Natural killer cell treated with Interleukin-12 subunit alpha and Interleukin-12 subunit beta and Interleukin-15 and Interleukin-18, amount 100 ng/mL, for 72 hours (primary cell): ENCODE data around the gene KLHL36. TPM values are rescaled to one million over a fixed set of nuclear protein-coding genes. Genes with fewer than 3 reads are reported as not detected.
"Not testable (repeated sequence)": the region's sequence is repeated elsewhere in the genome, so short reads cannot be mapped to it uniquely, and the experiment has no call there.

Source experiments
- ATAC-seq, 2 donors: fragments of 150-1000 bp; cut with Tn5 transposase in 1 of 2; sonication (Bioruptor Pico), chemical (Tn5 transposase) in 1 of 2; 2 replicates each; pipeline ENCODE4 v1.10.0; 2021
- DNase-seq: peaks from one replicate; pipeline ENCODE4 v3.0.0; 2022; ENCODE audit warnings: low spot score
- H3K27ac Mint-ChIP-seq, 2 donors: 1 replicate in 1 of 2; 2 replicates in 1 of 2; pipeline ENCODE4 v1.8.0; 2022; ENCODE audit warnings: mixed read lengths in 2 of 2, mild to moderate bottlenecking in 1 of 2, moderate library complexity in 1 of 2
- H3K27me3 Mint-ChIP-seq, 2 donors: 1 replicate in 1 of 2; 2 replicates in 1 of 2; pipeline ENCODE4 v1.8.0; 2022; ENCODE audit warnings: mixed read lengths in 2 of 2
- H3K36me3 Mint-ChIP-seq: one replicate; pipeline ENCODE4 v1.8.0; 2022; ENCODE audit warnings: mixed read lengths
- H3K4me1 Mint-ChIP-seq, 2 donors: 1 replicate in 1 of 2; 2 replicates in 1 of 2; pipeline ENCODE4 v1.8.0; 2022; ENCODE audit warnings: low read depth in 2 of 2, mixed read lengths in 2 of 2, mild to moderate bottlenecking in 1 of 2
- H3K4me3 Mint-ChIP-seq: one replicate; pipeline ENCODE4 v1.8.0; 2022; ENCODE audit warnings: mixed read lengths
- H3K9me3 Mint-ChIP-seq: 2 replicates; pipeline ENCODE4 v1.8.0; 2022; ENCODE audit warnings: mixed read lengths
- total RNA-seq, 2 donors: library from RNA; stranded (reverse); gene quantifications; one replicate each; pipeline ENCODE4 v1.2.3, GENCODE V29; 2022

KLHL36 gene
- total RNA-seq, 2 donors from 2014 or later: 35.9 to 48.6 TPM

DNA sequence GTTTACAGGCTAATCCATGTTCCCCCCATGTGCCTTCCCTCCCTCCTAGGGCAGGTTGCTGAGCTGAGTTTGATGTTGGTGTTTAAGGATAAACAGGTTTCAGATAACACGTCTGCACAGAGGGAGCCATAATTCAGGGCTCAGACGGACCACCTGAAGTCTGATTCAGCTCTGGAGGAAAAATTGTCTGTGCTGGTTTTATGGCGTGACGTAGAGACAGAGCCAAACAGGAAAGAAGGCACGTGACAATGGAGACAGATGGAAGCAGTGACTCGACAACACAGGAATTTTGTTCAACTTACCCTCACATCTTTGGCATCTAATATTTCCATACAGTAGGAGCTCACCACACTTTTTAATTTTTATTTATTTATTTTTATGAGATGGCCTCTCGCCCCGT, 40.8 kb downstream of the KLHL36 start:
- peaks cover 18 to 27% of the 10 kb centered on the region in 2 donors for H3K27me3 Mint-ChIP-seq
- H3K4me1 Mint-ChIP-seq: peaks cover 4 to 7% of the 10 kb centered on the region in 2 donors
- no peaks in the 10 kb centered on the region for H3K36me3 Mint-ChIP-seq
- DNase-seq (no peak), ATAC-seq (no peak)
- H3K4me3 Mint-ChIP-seq: no peak overlapping the region
- H3K27ac Mint-ChIP-seq: no peak overlapping the region
- no peaks in the 10 kb centered on the region for H3K9me3 Mint-ChIP-seq

DNA sequence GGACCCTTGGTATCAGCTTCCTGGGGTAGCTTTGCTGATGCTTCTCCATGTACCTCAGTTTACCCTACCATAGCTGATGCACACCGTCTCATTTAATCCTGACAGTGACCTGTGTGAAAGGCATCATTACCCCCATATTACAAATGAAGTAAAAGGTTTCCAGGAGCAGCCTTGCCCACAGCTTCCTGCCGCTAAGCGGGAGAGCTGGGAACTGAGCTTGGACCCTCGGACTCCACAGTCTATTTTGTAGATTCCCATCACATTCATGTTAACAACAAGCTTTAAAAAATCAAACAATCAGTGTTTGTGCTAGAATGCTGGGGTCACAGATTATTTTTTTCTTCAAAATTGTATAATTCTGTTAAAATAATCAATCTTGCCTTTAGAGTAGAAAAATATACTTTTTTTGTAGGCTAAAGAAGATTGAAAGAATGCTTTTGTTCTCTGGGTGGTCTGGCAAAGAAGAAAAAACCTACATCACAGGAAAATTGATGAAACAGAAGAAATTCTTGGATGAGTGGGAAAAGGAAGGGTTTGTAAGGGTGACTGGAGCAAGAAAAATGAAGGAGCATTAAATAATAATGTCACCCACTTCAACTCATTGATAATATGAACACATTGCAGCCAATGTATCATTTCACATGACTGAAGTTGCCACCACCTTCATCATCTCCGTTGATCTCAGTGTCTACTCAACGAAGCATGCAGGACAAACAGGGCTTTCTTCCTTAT, 41.9 kb downstream of the KLHL36 start:
- Mint-ChIP-seq H3K27me3 (peaks cover 10 to 17% of the 10 kb centered on the region in 2 donors), H3K4me1 (peaks cover 4 to 7% of the 10 kb centered on the region in 2 donors), H3K9me3 (no peaks in the 10 kb centered on the region), H3K27ac (no peak overlapping the region), H3K4me3 (no peak overlapping the region), H3K36me3 (no peaks in the 10 kb centered on the region)
- ATAC-seq (no peak), DNase-seq (no peak)

DNA sequence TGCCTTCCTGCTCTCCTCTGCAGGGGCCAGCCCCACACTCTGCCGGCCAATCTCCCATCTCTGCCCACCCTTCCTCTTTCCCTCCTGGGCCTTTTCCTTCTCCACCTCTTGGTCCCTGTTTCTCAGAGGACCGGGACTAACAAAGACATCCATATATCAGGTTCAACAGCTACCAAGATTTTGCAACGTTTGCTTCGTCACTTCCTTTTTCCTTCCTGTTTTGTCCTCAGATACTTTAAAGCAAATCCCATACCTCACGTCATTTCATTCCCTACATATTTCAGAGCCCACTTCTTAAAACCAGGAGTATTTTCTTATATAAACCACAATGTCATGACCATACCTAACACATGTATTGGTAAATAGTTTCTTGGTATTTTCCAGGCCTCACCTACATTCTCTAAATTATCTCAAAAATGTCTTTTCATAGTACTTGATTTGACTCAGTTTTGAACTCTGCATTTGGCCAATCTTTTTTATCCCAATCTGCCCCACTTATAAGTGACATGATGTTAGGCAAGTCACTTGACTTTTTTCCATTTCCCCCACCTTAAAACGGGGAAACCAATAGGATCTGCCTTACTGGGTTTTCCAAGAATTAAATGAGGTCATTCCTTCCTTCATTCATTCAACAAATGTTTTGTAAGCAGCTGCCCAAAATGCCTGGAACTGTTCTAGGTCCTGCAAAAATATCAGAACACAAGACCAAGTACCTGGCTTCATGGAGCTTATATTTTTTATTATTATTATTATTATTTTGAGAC, 44.3 kb downstream of the KLHL36 start:
- Mint-ChIP-seq H3K36me3 (no peaks in the 10 kb centered on the region), H3K27me3 (peaks cover 10 to 17% of the 10 kb centered on the region in 2 donors), H3K4me3 (peak overlapping the region; percentile 6), H3K27ac (no peak overlapping the region), H3K9me3 (no peaks in the 10 kb centered on the region), H3K4me1 (peaks cover 4 to 7% of the 10 kb centered on the region in 2 donors)
- DNase-seq (no peak), ATAC-seq (no peak)

DNA sequence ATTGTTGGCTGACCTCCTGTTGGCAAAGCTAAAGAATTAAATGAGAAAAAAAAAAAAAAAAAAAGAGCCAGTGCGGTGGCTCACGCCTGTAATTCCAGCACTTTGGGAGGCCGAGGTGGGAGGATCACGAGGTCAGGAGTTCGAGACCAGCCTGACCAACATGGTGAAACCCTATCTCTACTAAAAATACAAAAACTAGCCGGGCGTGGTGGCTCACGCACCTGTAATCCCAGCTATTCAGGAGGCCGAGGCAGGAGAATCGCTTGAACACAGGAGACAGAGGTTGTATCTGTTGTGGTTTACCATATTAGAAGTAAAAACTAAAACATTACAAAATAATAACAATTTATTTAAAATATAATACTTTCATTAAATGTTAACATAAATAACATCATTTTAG, 45.6 kb downstream of the KLHL36 start:
- H3K27ac Mint-ChIP-seq, ATAC-seq, H3K4me3 Mint-ChIP-seq, H3K36me3 Mint-ChIP-seq, H3K9me3 Mint-ChIP-seq, DNase-seq, H3K4me1 Mint-ChIP-seq: not testable (repeated sequence)
- peaks cover 7 to 12% of the 10 kb centered on the region in 2 donors for H3K27me3 Mint-ChIP-seq

DNA sequence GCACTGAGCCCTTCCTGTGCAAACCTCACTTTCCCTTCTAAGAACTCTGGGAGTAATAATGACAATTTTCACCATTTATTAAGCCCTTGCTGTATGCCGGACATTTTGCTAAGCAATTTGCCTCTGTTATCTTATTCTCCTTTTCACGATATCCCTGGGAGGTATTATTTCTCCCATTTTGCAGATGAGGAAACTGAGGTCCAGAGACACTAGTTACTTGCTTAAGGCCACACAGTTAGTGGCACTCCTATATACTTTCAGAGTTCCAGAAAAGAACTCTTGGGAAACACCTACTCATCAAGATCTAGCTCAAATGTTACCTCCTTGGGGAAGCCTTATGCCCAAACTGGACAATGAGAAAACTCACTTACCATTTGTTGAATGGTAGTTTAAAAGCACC, 46.7 kb downstream of the KLHL36 start:
- Mint-ChIP-seq H3K4me3 (no peak overlapping the region), H3K27ac (no peak overlapping the region)
- no peak for ATAC-seq

DNA sequence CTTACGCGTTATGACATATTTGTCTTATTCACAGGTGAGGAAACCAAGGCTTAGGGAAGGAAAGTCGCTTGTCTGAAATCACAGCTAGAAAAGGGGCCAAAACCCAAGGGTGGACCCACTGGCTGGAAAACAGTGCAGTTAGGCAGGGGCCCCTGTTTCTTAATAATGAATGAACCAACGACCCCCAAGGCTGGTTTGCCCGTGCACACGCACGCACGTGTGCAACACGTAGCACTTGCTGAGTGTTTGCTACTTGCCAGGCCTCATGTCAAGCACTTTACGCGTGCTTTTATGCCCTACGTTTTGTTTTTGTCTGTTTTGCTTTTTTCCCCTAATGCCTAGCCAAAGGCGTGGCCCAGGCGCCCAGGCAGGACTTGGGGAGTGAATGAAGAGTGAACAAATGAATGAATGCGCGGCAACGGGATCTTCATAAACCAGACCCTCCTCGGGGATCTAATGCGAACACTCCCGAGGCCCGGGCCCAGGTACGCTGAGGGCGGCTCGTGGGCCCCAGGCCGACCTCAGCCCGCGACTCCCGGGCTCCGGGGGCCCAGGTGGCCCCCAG, 50.9 kb downstream of the KLHL36 start:
- no peaks in the 10 kb centered on the region for H3K9me3 Mint-ChIP-seq
- ATAC-seq (no peak), DNase-seq (no peak)
- H3K4me1 Mint-ChIP-seq: peaks cover 18 to 31% of the 10 kb centered on the region in 2 donors
- H3K4me3 Mint-ChIP-seq: peak overlapping the region; percentile 74
- no peaks in the 10 kb centered on the region for H3K27me3 Mint-ChIP-seq
- peak overlapping the region in 1 of 2 donors; percentile 61 for H3K27ac Mint-ChIP-seq
- no peaks in the 10 kb centered on the region for H3K36me3 Mint-ChIP-seq

More for the DNA sequence above, 46.7 kb downstream of the KLHL36 start:
- DNase-seq: no peak
- no peaks in the 10 kb centered on the region for H3K36me3 Mint-ChIP-seq
- peaks cover 1 to 4% of the 10 kb centered on the region in 2 donors for H3K27me3 Mint-ChIP-seq
- H3K9me3 Mint-ChIP-seq: no peaks in the 10 kb centered on the region
- H3K4me1 Mint-ChIP-seq: peaks cover 4 to 13% of the 10 kb centered on the region in 2 donors

DNA sequence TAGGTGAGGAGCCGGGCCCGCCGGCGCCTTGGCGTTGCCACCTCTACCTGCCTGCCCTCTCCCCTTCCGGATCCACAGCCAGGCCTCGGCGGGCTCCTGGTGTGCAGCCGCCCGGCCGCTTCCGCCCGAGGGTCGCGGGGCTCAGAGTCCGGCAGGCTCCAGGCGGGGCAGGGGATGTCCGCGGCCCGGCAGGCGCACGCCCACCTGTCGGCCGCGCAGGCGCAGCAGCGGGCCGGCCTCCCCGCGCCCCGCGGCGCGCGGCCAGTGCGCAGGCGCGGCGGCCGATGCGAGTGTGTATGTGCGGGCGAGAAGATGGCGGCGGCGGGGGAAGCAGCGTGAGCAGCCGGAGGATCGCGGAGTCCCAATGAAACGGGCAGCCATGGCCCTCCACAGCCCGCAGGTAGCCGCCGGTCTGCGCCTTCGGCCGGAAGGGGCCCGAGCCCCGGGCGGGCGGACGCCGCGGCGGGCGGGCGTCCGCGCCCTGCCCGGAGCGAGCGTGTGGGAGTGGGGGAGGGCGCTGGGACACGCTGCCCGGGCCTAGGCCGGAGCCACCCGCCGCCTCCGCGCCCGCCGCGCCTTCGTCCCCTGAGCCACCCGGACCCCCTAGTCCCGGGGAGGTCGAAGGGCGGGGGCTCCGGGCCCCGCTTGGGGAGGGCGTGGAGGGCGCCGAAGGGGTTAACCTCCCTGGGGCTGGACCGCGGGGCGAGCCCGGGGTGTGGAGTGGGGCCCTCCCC, 51.6 kb downstream of the KLHL36 start, which contains the start of gene USP10:
TSS of gene USP10 (plus strand) at position 289 of the 734 bp plus-strand sequence. CDS start at position 380, 91 bp downstream.
- ATAC-seq: peak; percentile 91 to 94
- Mint-ChIP-seq H3K36me3 (no peaks in the 10 kb centered on the region), H3K27ac (peak within 1 kb of the TSS; percentile 75 to 95), H3K27me3 (no peaks in the 10 kb centered on the region), H3K4me3 (peak within 1 kb of the TSS; percentile 98), H3K9me3 (no peaks in the 10 kb centered on the region), H3K4me1 (peaks cover 20 to 32% of the 10 kb centered on the region in 2 donors)
- peak; percentile 88 for DNase-seq

DNA sequence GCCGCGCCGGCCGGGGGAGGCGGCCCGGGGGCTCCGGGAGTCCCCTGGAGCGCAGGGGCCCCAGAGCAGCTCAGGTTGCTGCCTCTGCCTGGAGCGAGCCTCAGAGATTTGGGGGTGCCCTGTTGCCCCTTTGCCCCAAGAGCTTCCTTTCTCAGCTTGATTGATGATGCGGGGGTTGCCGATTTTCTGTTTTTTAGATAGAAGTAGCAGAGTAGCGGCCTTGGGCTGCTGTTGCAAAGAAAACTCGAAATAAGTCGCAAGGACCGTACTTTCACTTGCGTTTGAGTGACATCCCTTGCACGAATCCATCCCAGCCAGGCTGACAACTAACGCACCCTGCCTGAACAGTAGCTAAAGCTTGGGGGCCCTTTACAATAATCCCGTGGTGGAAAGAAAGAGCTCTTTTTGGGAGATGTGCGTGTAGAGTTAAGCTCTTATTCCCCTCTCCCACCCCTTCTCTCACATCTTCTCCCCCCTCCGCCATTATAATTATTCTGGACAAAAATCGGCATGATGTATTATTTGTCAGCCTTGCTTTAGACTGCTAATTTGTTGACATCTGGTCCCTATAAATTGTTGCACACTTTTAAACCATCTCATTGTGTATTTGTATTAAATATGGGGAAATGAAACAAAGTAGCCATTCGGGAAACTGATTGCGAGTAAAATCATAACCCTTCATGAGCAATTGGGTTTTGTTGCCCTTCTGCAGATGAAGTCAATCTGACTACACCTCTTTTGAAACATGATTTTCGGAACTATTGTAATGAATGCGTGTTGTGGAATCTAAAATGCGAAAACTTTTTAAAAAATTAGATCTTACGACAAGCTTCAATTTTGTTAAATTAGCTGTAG, 52.4 kb downstream of the KLHL36 start:
- Mint-ChIP-seq H3K27ac (peak overlapping the region; percentile 75 to 95), H3K4me1 (peaks cover 24 to 32% of the 10 kb centered on the region in 2 donors), H3K9me3 (no peaks in the 10 kb centered on the region), H3K36me3 (no peaks in the 10 kb centered on the region), H3K4me3 (peak overlapping the region; percentile 98), H3K27me3 (no peaks in the 10 kb centered on the region)
- ATAC-seq: peak; percentile 16 to 34
- DNase-seq: no peak

DNA sequence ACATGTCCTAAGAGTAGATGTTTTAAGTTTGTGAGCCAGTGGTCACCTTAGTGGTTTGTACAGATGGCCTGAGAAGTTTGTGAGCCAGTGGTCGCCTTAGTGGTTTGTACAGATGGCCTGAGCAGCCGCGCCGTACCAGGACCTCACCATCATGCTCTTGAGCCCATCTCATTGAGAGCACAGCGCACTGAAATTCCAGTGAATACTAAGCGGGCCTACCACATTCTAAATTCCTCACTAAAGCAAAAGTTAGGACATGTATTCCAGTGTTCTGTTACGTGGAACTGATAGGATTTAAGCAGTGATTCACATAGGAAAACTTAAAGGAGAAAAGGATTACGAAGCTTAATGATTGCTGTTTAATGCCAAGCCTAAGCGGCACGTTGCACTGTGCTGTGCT, 55.4 kb downstream of the KLHL36 start:
- H3K27me3 Mint-ChIP-seq: no peaks in the 10 kb centered on the region
- H3K9me3 Mint-ChIP-seq: no peaks in the 10 kb centered on the region
- no peak overlapping the region for H3K4me3 Mint-ChIP-seq

DNA sequence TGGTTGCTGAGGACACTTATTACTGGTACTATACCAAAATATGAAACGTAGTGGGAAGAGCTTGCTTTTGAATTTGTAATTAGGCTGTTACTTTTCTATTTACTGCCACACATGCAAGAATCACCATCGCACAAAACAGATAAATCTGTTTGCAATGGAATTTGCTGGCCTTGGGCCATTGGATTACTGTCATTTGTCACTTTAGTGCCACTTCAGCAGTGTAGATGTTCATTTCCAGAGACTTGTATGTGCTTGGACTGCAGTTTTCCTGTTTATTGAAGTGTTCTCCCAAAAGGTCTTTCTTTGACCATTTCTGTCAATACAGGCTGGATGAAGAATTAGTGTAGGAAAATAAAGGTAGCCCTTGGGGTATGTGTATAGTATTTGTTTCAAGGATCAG, 55.9 kb downstream of the KLHL36 start:
- Mint-ChIP-seq H3K9me3 (no peaks in the 10 kb centered on the region), H3K27me3 (no peaks in the 10 kb centered on the region), H3K27ac (no peak overlapping the region), H3K4me1 (peaks cover 39% of the 10 kb centered on the region in 2 donors), H3K4me3 (no peak overlapping the region), H3K36me3 (no peaks in the 10 kb centered on the region)
- DNase-seq (no peak), ATAC-seq (no peak)

More for the DNA sequence above, 55.4 kb downstream of the KLHL36 start:
- DNase-seq (no peak), ATAC-seq (no peak)
- Mint-ChIP-seq H3K36me3 (no peaks in the 10 kb centered on the region), H3K4me1 (peaks cover 34 to 39% of the 10 kb centered on the region in 2 donors), H3K27ac (no peak overlapping the region)

DNA sequence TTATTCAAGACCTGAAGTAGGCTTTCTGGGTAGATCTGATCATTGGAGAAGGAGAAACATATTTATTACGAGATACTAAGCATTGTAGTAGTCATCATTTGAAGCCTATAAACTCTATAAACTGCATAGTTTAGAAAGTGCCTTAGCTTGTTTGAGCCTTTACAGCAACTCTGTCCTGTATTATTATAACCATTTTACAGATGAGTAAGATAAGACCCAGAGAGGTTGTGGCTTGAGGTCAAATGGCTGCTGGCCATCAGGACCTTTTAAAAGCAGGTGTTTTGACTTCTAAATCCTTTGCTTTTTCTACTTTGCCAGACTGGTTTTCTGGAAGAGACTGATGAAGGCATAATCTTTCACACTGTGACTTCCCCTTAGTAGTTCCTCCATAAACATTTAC, 58.5 kb downstream of the KLHL36 start:
- H3K36me3 Mint-ChIP-seq: no peaks in the 10 kb centered on the region
- peaks cover 44 to 46% of the 10 kb centered on the region in 2 donors for H3K4me1 Mint-ChIP-seq
- no peak overlapping the region for H3K4me3 Mint-ChIP-seq
- H3K9me3 Mint-ChIP-seq: no peaks in the 10 kb centered on the region
- DNase-seq: no peak
- no peak overlapping the region for H3K27ac Mint-ChIP-seq
- H3K27me3 Mint-ChIP-seq: no peaks in the 10 kb centered on the region
- ATAC-seq: no peak

DNA sequence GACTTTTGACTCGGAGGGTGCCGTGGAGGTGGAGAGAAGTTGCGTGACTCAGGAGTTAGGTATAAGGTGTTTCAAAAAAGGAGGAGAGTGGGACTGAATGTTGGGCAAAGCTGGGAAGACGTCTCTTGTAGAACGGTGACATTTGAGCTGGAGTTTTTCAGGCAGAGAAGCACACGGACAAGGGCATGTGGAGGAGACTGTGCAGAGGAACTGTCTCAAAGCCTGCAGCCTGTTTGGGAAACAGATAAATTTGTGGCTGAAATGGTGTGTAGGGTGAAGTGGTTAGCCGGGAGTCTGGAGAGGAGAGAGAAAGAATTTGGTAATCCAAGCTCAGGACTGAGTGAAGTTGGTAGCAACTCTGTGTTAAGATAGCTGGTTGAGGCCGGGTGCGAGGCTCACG, 61.3 kb downstream of the KLHL36 start:
- no peaks in the 10 kb centered on the region for H3K36me3 Mint-ChIP-seq
- peaks cover 56 to 57% of the 10 kb centered on the region in 2 donors for H3K4me1 Mint-ChIP-seq
- no peaks in the 10 kb centered on the region for H3K27me3 Mint-ChIP-seq
- no peaks in the 10 kb centered on the region for H3K9me3 Mint-ChIP-seq
- ATAC-seq (no peak), DNase-seq (no peak)
- H3K27ac Mint-ChIP-seq: no peak overlapping the region
- no peak overlapping the region for H3K4me3 Mint-ChIP-seq

DNA sequence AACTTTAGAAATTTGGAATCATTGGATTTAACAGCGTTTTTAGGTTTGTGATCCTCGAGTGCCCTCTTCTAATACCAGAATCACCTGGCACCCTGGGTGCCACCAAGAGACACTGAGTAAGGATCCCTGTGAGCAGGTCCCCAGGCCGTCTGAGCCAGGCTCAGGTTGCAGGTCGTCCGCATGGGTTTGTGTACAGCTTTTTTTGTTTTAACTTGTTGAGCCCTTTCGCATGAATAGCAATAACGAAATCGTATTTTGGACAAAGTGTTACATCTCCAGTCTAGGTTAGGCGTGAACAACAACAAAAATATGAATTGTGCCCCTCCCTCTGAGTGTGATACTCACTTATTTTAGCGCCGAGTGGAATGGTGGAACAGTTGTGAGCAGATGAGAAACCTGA, 62.4 kb downstream of the KLHL36 start:
- ATAC-seq (no peak), DNase-seq (no peak)
- Mint-ChIP-seq H3K36me3 (no peaks in the 10 kb centered on the region), H3K27ac (no peak overlapping the region), H3K4me1 (peaks cover 52 to 57% of the 10 kb centered on the region in 2 donors), H3K9me3 (no peaks in the 10 kb centered on the region), H3K27me3 (no peaks in the 10 kb centered on the region), H3K4me3 (no peak overlapping the region)
